ENCODE measurements around the gene MAPK1. TPM values are rescaled to one million over a fixed set of nuclear protein-coding genes. Genes with fewer than 3 reads are reported as not detected.

MAPK1 gene
- total RNA-seq, 1 experiment from 2014 or later: 87.4 TPM

DNA sequence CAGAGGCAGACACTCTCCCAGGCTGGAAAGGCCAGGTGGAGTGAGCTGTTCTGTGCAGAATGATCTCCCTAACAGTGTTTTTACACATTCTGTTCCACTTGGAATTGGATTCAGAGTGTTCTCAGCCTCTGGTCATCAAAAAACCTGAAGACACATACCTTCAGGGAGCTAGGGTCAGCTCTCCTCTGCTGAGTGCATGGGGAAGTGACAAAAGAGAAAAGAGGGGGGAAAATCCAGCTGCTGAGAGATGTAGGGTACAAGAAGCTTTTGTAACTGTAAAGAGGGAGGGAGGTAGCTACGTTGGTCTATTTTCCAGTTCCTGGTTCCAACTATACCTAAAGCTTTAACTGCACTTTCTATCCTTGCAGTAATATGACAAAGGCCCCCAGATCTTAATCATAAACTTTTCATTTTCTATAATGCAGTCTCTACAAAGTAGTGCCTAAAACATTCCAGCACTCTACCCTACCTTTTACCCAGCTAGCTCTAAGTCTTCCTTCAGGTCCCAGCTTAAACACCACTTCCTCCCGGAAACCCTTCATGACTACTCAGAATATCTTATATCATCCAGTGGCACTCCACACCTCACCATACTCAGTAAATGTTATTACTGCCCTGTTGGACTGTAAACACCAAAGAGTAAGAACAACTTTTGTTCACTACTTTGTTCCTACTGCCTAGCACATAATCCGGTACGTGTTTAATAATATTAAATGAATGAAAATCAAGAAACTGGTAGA lies 9.2 kb downstream of the MAPK1 start:
- Mint-ChIP-seq H3K4me1 (peaks cover 52% of the 10 kb centered on the region), H3K27me3 (ENCODE audit: low read depth) (no peaks in the 10 kb centered on the region), H3K27ac (peak overlapping the region; percentile 0; the same call in 1 of the 2 replicates), H3K36me3 (no peaks in the 10 kb centered on the region; the same call in 1 of the 2 replicates), H3K9me3 (no peaks in the 10 kb centered on the region), H3K4me3 (no peak overlapping the region)
- CTCF ChIA-PET: interaction anchor here (0.7 to 1.8 kb wide), 4 partner anchors 9 to 89 kb away, joined by 3 to 8 read pairs (median 3); partner anchors contain the start of gene MAPK1
- TF ChIP-seq OVOL2 (CRISPR knock-in tag; IDR thresholded peaks at IDR 0.05; ENCODE audit: borderline replicate concordance) (no peak), ATF6 (CRISPR knock-in tag; IDR thresholded peaks at IDR 0.05) (no peak), NFYB (CRISPR knock-in tag; conservative IDR thresholded peaks at IDR 0.05; ENCODE audit: low read depth) (no peak), FOXK1 (CRISPR knock-in tag; IDR thresholded peaks at IDR 0.05) (no peak), NR1H2 (CRISPR knock-in tag; IDR thresholded peaks at IDR 0.05) (no peak), HMGA2 (CRISPR knock-in tag; IDR thresholded peaks at IDR 0.05) (no peak), JUN (CRISPR knock-in tag; IDR thresholded peaks at IDR 0.05) (no peak), ZNF138 (CRISPR knock-in tag; conservative IDR thresholded peaks at IDR 0.05) (no peak), TEAD1 (CRISPR knock-in tag; IDR thresholded peaks at IDR 0.05) (no peak), ZNF219 (CRISPR knock-in tag; IDR thresholded peaks at IDR 0.05; ENCODE audit: borderline replicate concordance) (no peak), ZNF416 (CRISPR knock-in tag; IDR thresholded peaks at IDR 0.05) (no peak), E2F5 (CRISPR knock-in tag; IDR thresholded peaks at IDR 0.05) (no peak), ZBTB43 (CRISPR knock-in tag; IDR thresholded peaks at IDR 0.05) (no peak)
- TF ChIP-seq, protein P1, sequence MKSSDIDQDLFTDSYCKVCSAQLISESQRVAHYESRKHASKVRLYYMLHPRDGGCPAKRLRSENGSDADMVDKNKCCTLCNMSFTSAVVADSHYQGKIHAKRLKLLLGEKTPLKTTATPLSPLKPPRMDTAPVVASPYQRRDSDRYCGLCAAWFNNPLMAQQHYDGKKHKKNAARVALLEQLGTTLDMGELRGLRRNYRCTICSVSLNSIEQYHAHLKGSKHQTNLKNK (CRISPR knock-in tag; IDR thresholded peaks at IDR 0.05): no peak
- TF ChIP-seq, protein P2, sequence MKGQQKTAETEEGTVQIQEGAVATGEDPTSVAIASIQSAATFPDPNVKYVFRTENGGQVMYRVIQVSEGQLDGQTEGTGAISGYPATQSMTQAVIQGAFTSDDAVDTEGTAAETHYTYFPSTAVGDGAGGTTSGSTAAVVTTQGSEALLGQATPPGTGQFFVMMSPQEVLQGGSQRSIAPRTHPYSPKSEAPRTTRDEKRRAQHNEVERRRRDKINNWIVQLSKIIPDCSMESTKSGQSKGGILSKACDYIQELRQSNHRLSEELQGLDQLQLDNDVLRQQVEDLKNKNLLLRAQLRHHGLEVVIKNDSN (CRISPR knock-in tag; IDR thresholded peaks at IDR 0.05): no peak
- no peak for ATAC-seq
- no peak for DNase-seq (ENCODE audit: low spot score)
- POLR2A ChIA-PET: no interaction called here

- no peaks in the 10 kb centered on the region for H3K27me3 Mint-ChIP-seq (ENCODE audit: low read depth)
- POLR2A ChIA-PET: interaction anchor here (0.6 kb wide), 1 partner anchor 12 kb away, joined by 3 read pairs; no protein-coding TSS in a partner anchor
- H3K9me3 Mint-ChIP-seq: no peaks in the 10 kb centered on the region
- no peak overlapping the region for H3K27ac Mint-ChIP-seq
- DNase-seq (ENCODE audit: low spot score) (no peak), ATAC-seq (no peak)
- H3K4me3 Mint-ChIP-seq: no peak overlapping the region
- H3K36me3 Mint-ChIP-seq: peaks cover 3% of the 10 kb centered on the region; the same call in 1 of the 2 replicates
- CTCF ChIA-PET: interaction anchor here (0.7 to 1.8 kb wide), 2 partner anchors 59 to 81 kb away, joined by 3 to 8 read pairs; no protein-coding TSS in a partner anchor
- H3K4me1 Mint-ChIP-seq: peaks cover 47% of the 10 kb centered on the region
- no peak for TF ChIP-seq ZNF423 (CRISPR knock-in tag; IDR thresholded peaks at IDR 0.05)
- no peak for TF ChIP-seq SMAD3 (CRISPR knock-in tag; IDR thresholded peaks at IDR 0.05; ENCODE audit: borderline replicate concordance)
- TF ChIP-seq, protein P2 (CRISPR knock-in tag; IDR thresholded peaks at IDR 0.05): no peak
- TF ChIP-seq NR3C1 (CRISPR knock-in tag; conservative IDR thresholded peaks at IDR 0.05; ENCODE audit: low read depth): no peak
- TF ChIP-seq FOXJ3 (CRISPR knock-in tag; IDR thresholded peaks at IDR 0.05; ENCODE audit: borderline replicate concordance): no peak
- no peak for TF ChIP-seq IRF1 (CRISPR knock-in tag; IDR thresholded peaks at IDR 0.05)
- no peak for TF ChIP-seq ZNF232 (CRISPR knock-in tag; IDR thresholded peaks at IDR 0.05)
- TF ChIP-seq CBFB (CRISPR knock-in tag; IDR thresholded peaks at IDR 0.05; ENCODE audit: low read depth): no peak
- no peak for TF ChIP-seq ATF3 (CRISPR knock-in tag; conservative IDR thresholded peaks at IDR 0.05)
- no peak for TF ChIP-seq ZNF263 (CRISPR knock-in tag; IDR thresholded peaks at IDR 0.05; ENCODE audit: low read depth)
- no peak for TF ChIP-seq ZNF512 (CRISPR knock-in tag; IDR thresholded peaks at IDR 0.05; ENCODE audit: borderline replicate concordance)
Observed at GRCh38 chr22:21857481-21857914, 9.9 kb downstream of the MAPK1 start.
